Naive thymus-derived CD4-positive, alpha-beta T cell (primary cell): Measurements from ENCODE around the gene MYO16. TPM values are rescaled to one million over a fixed set of nuclear protein-coding genes. Genes with fewer than 3 reads are reported as not detected.

ENCODE experiments used
- ATAC-seq: fragments of 150-1000 bp; cut with Tn5 transposase; 2 replicates; pipeline ENCODE4 v1.10.0; 2021; ENCODE audit warnings: mild to moderate bottlenecking, moderate library complexity
- CTCF ChIA-PET: fragments of 350-600 bp; sonication (Branson Sonifier 250); formaldehyde crosslinking; loops from one replicate; lab custom pipeline; 2021; ENCODE audit warnings: antibody characterized with exemption; lab: Charles Lee
- POLR2A ChIA-PET: fragments of 350-600 bp; sonication (Branson Sonifier 250); formaldehyde crosslinking; loops from one replicate; lab custom pipeline; 2021; ENCODE audit warnings: antibody characterized with exemption, inconsistent platforms; lab: Charles Lee
- DNase-seq, 9 donors: peaks; one replicate each; pipeline versions ENCODE4 v3.0.0 to v3.0.0-alpha.2; 2020 to 2022; ENCODE audit warnings: mixed read lengths in 1 of 9
- H3K27ac ChIP-seq: one replicate; pipeline ENCODE4 v1.7.0; 2013; ENCODE audit warnings: mild to moderate bottlenecking, low read depth, low read length, moderate library complexity
- H3K27me3 ChIP-seq, 2 donors: one replicate each; pipeline ENCODE4 v1.7.0; 2013; ENCODE audit warnings: low read length in 2 of 2, mild to moderate bottlenecking in 2 of 2, moderate library complexity in 2 of 2; ENCODE audit not compliant: control insufficient read depth in 2 of 2, insufficient read depth in 2 of 2
- H3K36me3 ChIP-seq, 3 experiments: 1 replicate in 2 of 3; 2 replicates in 1 of 3; pipeline ENCODE4 v1.7.0; 2013; ENCODE audit warnings: low read length in 3 of 3, mild to moderate bottlenecking in 3 of 3, moderate library complexity in 1 of 3; ENCODE audit not compliant: insufficient read depth in 3 of 3, control insufficient read depth in 2 of 3
- H3K4me1 ChIP-seq, 2 donors: one replicate each; pipeline ENCODE4 v1.7.0; 2013; ENCODE audit warnings: low read length in 2 of 2, mild to moderate bottlenecking in 2 of 2, moderate library complexity in 1 of 2; ENCODE audit not compliant: control insufficient read depth in 2 of 2, insufficient read depth in 2 of 2
- H3K4me3 ChIP-seq: 2 replicates; pipeline ENCODE4 v1.7.0; 2013; ENCODE audit warnings: mild to moderate bottlenecking, low read length
- H3K9me3 ChIP-seq, 3 experiments: 1 replicate in 2 of 3; 2 replicates in 1 of 3; pipeline ENCODE4 v1.7.0; 2013; ENCODE audit warnings: low read length in 3 of 3; ENCODE audit not compliant: control insufficient read depth in 2 of 3
- H3K27ac Mint-ChIP-seq, 9 donors: one replicate each; pipeline ENCODE4 v1.8.0; 2020 to 2022; ENCODE audit warnings: mixed read lengths in 9 of 9, mild to moderate bottlenecking in 8 of 9, moderate library complexity in 5 of 9, inconsistent platforms in 2 of 9
- H3K27me3 Mint-ChIP-seq, 5 donors: one replicate each; pipeline ENCODE4 v1.8.0; 2021 to 2022; ENCODE audit warnings: mixed read lengths in 5 of 5, mild to moderate bottlenecking in 1 of 5
- H3K36me3 Mint-ChIP-seq, 5 donors: one replicate each; pipeline ENCODE4 v1.8.0; 2020 to 2022; ENCODE audit warnings: mixed read lengths in 5 of 5, mild to moderate bottlenecking in 3 of 5, inconsistent platforms in 1 of 5
- H3K4me1 Mint-ChIP-seq, 7 donors: one replicate each; pipeline ENCODE4 v1.8.0; 2020 to 2022; ENCODE audit warnings: mixed read lengths in 7 of 7, mild to moderate bottlenecking in 3 of 7, inconsistent platforms in 1 of 7
- H3K4me3 Mint-ChIP-seq, 10 donors: one replicate each; pipeline ENCODE4 v1.8.0; 2020 to 2022; ENCODE audit warnings: mild to moderate bottlenecking in 10 of 10, mixed read lengths in 10 of 10, moderate library complexity in 6 of 10, inconsistent platforms in 2 of 10
- H3K9me3 Mint-ChIP-seq, 11 donors: one replicate each; pipeline ENCODE4 v1.8.0; 2020 to 2022; ENCODE audit warnings: mixed read lengths in 11 of 11, mild to moderate bottlenecking in 4 of 11, inconsistent platforms in 1 of 11, moderate library complexity in 1 of 11
- intact Hi-C, 2 donors: fragments of 100-400 bp; cut with micrococcal nuclease; formaldehyde crosslinking; loops; one replicate each; pipeline ENCODE4 v1.15.1; 2023
- polyA plus RNA-seq, 2 donors: library from polyadenylated mRNA; unstranded; fragments of 300-500 nt; fragmentation: Illumina TruSeq; gene quantifications; one replicate each; pipeline ENCODE4 v1.2.3, GENCODE V29; 2021
- total RNA-seq, 6 experiments: library from RNA in 5 of 6; stranded (reverse) in 5 of 6; gene quantifications; 1 replicate in 5 of 6; 2 replicates in 1 of 6; pipeline ENCODE4 v1.2.3 and lab custom pipeline; 2021 to 2026

Gene MYO16
- total and polyA plus RNA-seq, 7 experiments from 2014 or later, result 0.10 to 1.4 (median 1.4) TPM; not detected in 4

DNA sequence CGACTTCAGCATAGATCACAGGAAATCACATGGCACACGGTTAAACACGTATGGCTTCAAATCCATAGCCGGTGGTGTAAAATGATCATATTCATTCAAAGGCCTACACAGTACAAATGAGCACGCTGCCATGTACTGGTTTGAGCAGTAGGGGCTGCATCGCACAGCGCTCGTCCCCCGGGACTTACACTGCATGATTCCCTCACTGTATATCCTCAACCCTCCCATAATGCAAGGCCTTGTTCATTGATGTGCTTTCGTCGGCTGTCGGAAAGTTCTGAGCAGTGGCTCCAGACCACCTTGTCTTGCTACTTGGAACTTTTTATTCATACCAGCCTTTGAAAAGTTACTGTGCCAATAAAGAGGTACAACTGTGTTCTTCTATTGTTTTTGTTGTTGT lies 578.2 kb downstream of the MYO16 start:
- H3K36me3 ChIP-seq, result no peaks in the 10 kb centered on the region
- no peaks in the 10 kb centered on the region for H3K9me3 ChIP-seq
- Mint-ChIP-seq H3K27ac (no peak overlapping the region), H3K36me3 (no peaks in the 10 kb centered on the region), H3K27me3 (peaks cover 0 to 14% (median 9%) of the 10 kb centered on the region in 5 donors), H3K4me3 (no peak overlapping the region), H3K4me1 (no peaks in the 10 kb centered on the region), H3K9me3 (peaks cover 0 to 2% (median 0%) of the 10 kb centered on the region in 11 donors)
- ChIA-PET POLR2A (no interaction called here), CTCF (no interaction called here)
- DNase-seq (no peak), ATAC-seq (no peak)
- H3K27me3 ChIP-seq, result no peaks in the 10 kb centered on the region
- H3K4me3 ChIP-seq, result no peak overlapping the region
- no peak overlapping the region for H3K27ac ChIP-seq
- no peaks in the 10 kb centered on the region for H3K4me1 ChIP-seq
- intact Hi-C loops, result no loop called here

DNA sequence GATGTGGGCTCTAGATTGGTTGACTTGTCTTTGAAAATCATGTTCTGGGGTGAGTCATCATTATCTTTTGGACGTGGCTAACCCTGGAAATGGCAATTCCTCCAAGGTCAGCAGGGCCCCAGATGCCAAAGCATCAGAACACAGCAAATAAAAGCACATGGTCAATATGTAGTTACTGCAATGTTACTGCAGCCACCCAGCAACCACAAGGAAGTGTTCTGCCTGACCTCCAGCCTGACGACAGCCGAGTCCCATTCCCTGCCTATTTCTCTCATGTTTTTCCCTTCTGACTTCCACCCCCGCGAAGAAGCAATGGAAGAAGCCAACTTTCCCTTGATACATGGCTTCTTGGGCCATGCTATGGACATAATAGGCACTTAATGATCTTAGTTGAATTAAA lies 579.1 kb downstream of the MYO16 start:
- Histone ChIP-seq H3K9me3 (no peaks in the 10 kb centered on the region), H3K36me3 (no peaks in the 10 kb centered on the region), H3K27me3 (no peaks in the 10 kb centered on the region), H3K27ac (no peak overlapping the region), H3K4me1 (no peaks in the 10 kb centered on the region), H3K4me3 (no peak overlapping the region)
- no peak overlapping the region for H3K4me3 Mint-ChIP-seq
- H3K36me3 Mint-ChIP-seq, result no peaks in the 10 kb centered on the region
- H3K9me3 Mint-ChIP-seq, result peaks cover 0 to 2% (median 0%) of the 10 kb centered on the region in 11 donors
- H3K27ac Mint-ChIP-seq, result no peak overlapping the region
- DNase-seq, result no peak
- H3K4me1 Mint-ChIP-seq, result no peaks in the 10 kb centered on the region
- H3K27me3 Mint-ChIP-seq, result peaks cover 0 to 13% (median 9%) of the 10 kb centered on the region in 5 donors
- ChIA-PET POLR2A (no interaction called here), CTCF (no interaction called here)
- no peak for ATAC-seq
- intact Hi-C loops, result no loop called here

DNA sequence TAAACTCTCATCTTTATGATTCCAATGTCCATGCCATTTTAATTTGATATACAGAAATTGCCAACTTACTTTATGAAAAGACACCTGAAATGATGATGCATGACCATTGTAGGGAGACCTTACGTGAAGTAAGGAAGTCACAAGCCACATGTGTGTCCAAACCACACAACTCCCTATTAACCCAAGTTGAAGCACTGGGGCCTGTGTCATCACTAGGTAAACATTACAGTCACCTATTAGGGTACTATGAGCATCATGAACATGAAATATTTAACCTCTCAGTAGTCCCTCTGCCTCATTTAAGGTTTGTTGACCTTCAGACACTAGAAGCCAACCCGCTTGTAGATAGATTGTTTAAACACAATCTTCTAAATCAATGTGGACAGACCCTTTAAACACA lies 580.1 kb downstream of the MYO16 start:
- intact Hi-C loops, result no loop called here
- no peaks in the 10 kb centered on the region for H3K36me3 Mint-ChIP-seq
- CTCF ChIA-PET, result no interaction called here

DNA sequence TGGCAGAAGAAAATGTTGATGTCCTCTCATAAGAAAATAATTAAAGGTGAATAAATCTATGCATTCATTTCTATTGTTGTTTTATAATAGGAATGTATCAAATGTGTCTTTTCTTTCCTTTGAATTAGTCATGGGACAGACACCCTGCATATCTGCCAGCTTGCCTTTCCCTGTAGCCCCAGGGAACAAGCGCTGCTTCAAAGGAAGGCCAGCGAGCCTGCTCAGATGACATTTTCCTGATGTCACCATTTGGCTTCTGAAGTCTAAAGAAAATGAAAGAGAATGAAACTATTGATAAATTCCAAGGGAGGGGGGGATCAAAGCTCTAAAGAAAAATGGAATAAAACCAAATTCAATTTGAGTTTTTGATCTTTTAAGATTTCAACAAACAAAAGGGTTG lies 582.2 kb downstream of the MYO16 start:
- no peaks in the 10 kb centered on the region for H3K4me1 ChIP-seq
- no peaks in the 10 kb centered on the region for H3K36me3 Mint-ChIP-seq
- ChIA-PET CTCF (no interaction called here), POLR2A (no interaction called here)
- H3K27me3 Mint-ChIP-seq, result peaks cover 0 to 7% (median 4%) of the 10 kb centered on the region in 5 donors
- no peaks in the 10 kb centered on the region for H3K9me3 ChIP-seq
- no peak overlapping the region for H3K27ac ChIP-seq
- H3K9me3 Mint-ChIP-seq, result no peaks in the 10 kb centered on the region
- no peaks in the 10 kb centered on the region for H3K36me3 ChIP-seq
- no peak overlapping the region for H3K27ac Mint-ChIP-seq
- H3K27me3 ChIP-seq, result no peaks in the 10 kb centered on the region
- no peak overlapping the region for H3K4me3 ChIP-seq
- no peak for ATAC-seq
- H3K4me1 Mint-ChIP-seq, result no peaks in the 10 kb centered on the region
- H3K4me3 Mint-ChIP-seq, result no peak overlapping the region
- no peak for DNase-seq
- intact Hi-C loops, result no loop called here

More for the DNA sequence above, 580.1 kb downstream of the MYO16 start:
- no peak overlapping the region for H3K4me3 Mint-ChIP-seq
- no peak overlapping the region for H3K27ac Mint-ChIP-seq
- ATAC-seq, result no peak
- no peaks in the 10 kb centered on the region for H3K27me3 ChIP-seq
- H3K36me3 ChIP-seq, result no peaks in the 10 kb centered on the region
- POLR2A ChIA-PET, result no interaction called here
- no peak overlapping the region for H3K27ac ChIP-seq
- no peaks in the 10 kb centered on the region for H3K4me1 Mint-ChIP-seq
- DNase-seq, result no peak
- H3K9me3 ChIP-seq, result no peaks in the 10 kb centered on the region
- H3K27me3 Mint-ChIP-seq, result peaks cover 0 to 12% (median 7%) of the 10 kb centered on the region in 5 donors
- H3K4me1 ChIP-seq, result no peaks in the 10 kb centered on the region
- peaks cover 0 to 2% (median 0%) of the 10 kb centered on the region in 11 donors for H3K9me3 Mint-ChIP-seq
- no peak overlapping the region for H3K4me3 ChIP-seq

- H3K9me3 ChIP-seq, result no peaks in the 10 kb centered on the region
- ATAC-seq, result no peak
- ChIA-PET CTCF (no interaction called here), POLR2A (no interaction called here)
- Mint-ChIP-seq H3K27ac (no peak overlapping the region), H3K36me3 (no peaks in the 10 kb centered on the region), H3K9me3 (no peaks in the 10 kb centered on the region), H3K4me3 (no peak overlapping the region), H3K27me3 (peaks cover 0 to 4% (median 4%) of the 10 kb centered on the region in 5 donors), H3K4me1 (no peaks in the 10 kb centered on the region)
- DNase-seq, result no peak
- H3K36me3 ChIP-seq, result no peaks in the 10 kb centered on the region
- no peaks in the 10 kb centered on the region for H3K4me1 ChIP-seq
- H3K4me3 ChIP-seq, result no peak overlapping the region
- no peak overlapping the region for H3K27ac ChIP-seq
- intact Hi-C loops, result no loop called here
- H3K27me3 ChIP-seq, result no peaks in the 10 kb centered on the region
These were observed 583.2 kb downstream of the MYO16 start for GRCh38 chr13:109212650-109213049.

GRCh38 chr13:109213714-109214113 lies 584.3 kb downstream of the MYO16 start:
- H3K27ac Mint-ChIP-seq, result no peak overlapping the region
- no peaks in the 10 kb centered on the region for H3K36me3 ChIP-seq
- POLR2A ChIA-PET, result no interaction called here
- no peaks in the 10 kb centered on the region for H3K9me3 ChIP-seq
- no peak overlapping the region for H3K4me3 ChIP-seq
- no peak overlapping the region for H3K27ac ChIP-seq
- H3K27me3 Mint-ChIP-seq, result peaks cover 0 to 4% (median 0%) of the 10 kb centered on the region in 5 donors
- H3K4me1 Mint-ChIP-seq, result no peaks in the 10 kb centered on the region
- H3K27me3 ChIP-seq, result no peaks in the 10 kb centered on the region
- DNase-seq (no peak), ATAC-seq (no peak)
- H3K4me3 Mint-ChIP-seq, result no peak overlapping the region
- CTCF ChIA-PET, result no interaction called here
- no peaks in the 10 kb centered on the region for H3K36me3 Mint-ChIP-seq
- H3K9me3 Mint-ChIP-seq, result no peaks in the 10 kb centered on the region
- intact Hi-C loops, result no loop called here
- H3K4me1 ChIP-seq, result no peaks in the 10 kb centered on the region

GRCh38 chr13:109214393-109214792 lies 585.0 kb downstream of the MYO16 start:
- no peaks in the 10 kb centered on the region for H3K9me3 Mint-ChIP-seq
- H3K36me3 Mint-ChIP-seq, result no peaks in the 10 kb centered on the region
- DNase-seq, result no peak
- CTCF ChIA-PET, result no interaction called here
- H3K27ac Mint-ChIP-seq, result no peak overlapping the region
- no peak overlapping the region for H3K4me3 Mint-ChIP-seq
- no peaks in the 10 kb centered on the region for H3K4me1 Mint-ChIP-seq
- H3K9me3 ChIP-seq, result no peaks in the 10 kb centered on the region
- no peaks in the 10 kb centered on the region for H3K4me1 ChIP-seq
- peaks cover 0 to 4% (median 0%) of the 10 kb centered on the region in 5 donors for H3K27me3 Mint-ChIP-seq
- intact Hi-C loops, result no loop called here
- POLR2A ChIA-PET, result no interaction called here
- no peaks in the 10 kb centered on the region for H3K27me3 ChIP-seq
- H3K4me3 ChIP-seq, result no peak overlapping the region
- H3K36me3 ChIP-seq, result no peaks in the 10 kb centered on the region
- H3K27ac ChIP-seq, result no peak overlapping the region
- no peak for ATAC-seq
